IMR-90 (cell line): ENCODE measurements around the gene TEX47. TPM values are rescaled to one million over a fixed set of nuclear protein-coding genes. Genes with fewer than 3 reads are reported as not detected.

Experiments
- ATAC-seq: fragments of 200-7000 bp; cut with Tn5 transposase; 2 replicates; pipeline ENCODE4 v1.9.1; 2020; ENCODE audit warnings: low read depth, mild to moderate bottlenecking, moderate library complexity
- BruUV-seq: library from RNA; stranded (reverse); fragments of 400-500 nt; replicated peaks from 2 replicates; lab custom pipeline; 2021; lab: Mats Ljungman, UMichigan
- CTCF ChIA-PET: fragments of 300-600 bp; formaldehyde crosslinking; extraction: SDS; loops from one replicate; lab custom pipeline; 2021; ENCODE audit warnings: antibody characterized with exemption; lab: Yijun Ruan, JAX
- POLR2A ChIA-PET: fragments of 300-600 bp; sonication (Branson Sonifier 250); formaldehyde crosslinking; loops from one replicate; lab custom pipeline; 2022; ENCODE audit warnings: antibody characterized with exemption; ENCODE audit not compliant: unreplicated experiment; lab: Charles Lee
- DNase-seq: peaks from one replicate; pipeline ENCODE4 v3.0.0; 2013
- H2AFZ ChIP-seq: replicated peaks from 2 replicates; pipeline ENCODE3; 2013; ENCODE audit warnings: low read length, mild to moderate bottlenecking; ENCODE audit not compliant: poor library complexity
- H2AK5ac ChIP-seq: 2 replicates; pipeline ENCODE4 v1.6.1; 2013; ENCODE audit warnings: low read depth, low read length, inconsistent platforms
- H2AK9ac ChIP-seq: replicated peaks from 2 replicates; pipeline ENCODE3; 2013; ENCODE audit warnings: mild to moderate bottlenecking, low read depth, low read length, moderate library complexity; ENCODE audit not compliant: poor library complexity
- H2BK120ac ChIP-seq: 2 replicates; pipeline ENCODE4 v1.6.1; 2013; ENCODE audit warnings: low read depth, low read length, inconsistent platforms
- H2BK15ac ChIP-seq: 3 replicates; pipeline ENCODE4 v1.6.1; 2013; ENCODE audit warnings: low read depth, low read length, inconsistent platforms
- H2BK20ac ChIP-seq: 2 replicates; pipeline ENCODE4 v1.6.1; 2013; ENCODE audit warnings: low read depth, mild to moderate bottlenecking, inconsistent platforms, low read length, moderate library complexity
- H2BK5ac ChIP-seq: 2 replicates; pipeline ENCODE4 v1.6.1; 2013; ENCODE audit warnings: mild to moderate bottlenecking, low read depth, low read length, inconsistent platforms; ENCODE audit not compliant: poor library complexity, severe bottlenecking
- H3K14ac ChIP-seq: replicated peaks from 2 replicates; pipeline ENCODE4 v1.6.1; 2013; ENCODE audit warnings: low read depth, low read length, inconsistent platforms
- H3K18ac ChIP-seq: 2 replicates; pipeline ENCODE4 v1.6.1; 2013; ENCODE audit warnings: low read depth, low read length, control low read depth
- H3K23ac ChIP-seq: 2 replicates; pipeline ENCODE4 v1.6.1; 2013; ENCODE audit warnings: low read depth, low read length, inconsistent platforms
- H3K27ac ChIP-seq: 2 replicates; pipeline ENCODE4 v1.5.1; 2013; ENCODE audit warnings: mild to moderate bottlenecking, control low read depth, low read length; ENCODE audit not compliant: insufficient read depth
- H3K27me3 ChIP-seq: 2 replicates; pipeline ENCODE4 v1.6.1; 2013; ENCODE audit warnings: low read length; ENCODE audit not compliant: control insufficient read depth, insufficient read depth
- H3K36me3 ChIP-seq: 2 replicates; pipeline ENCODE4 v1.6.1; 2013; ENCODE audit warnings: low read length, mixed read lengths; ENCODE audit not compliant: control insufficient read depth, insufficient read depth
- H3K4ac ChIP-seq: 2 replicates; pipeline ENCODE4 v1.6.1; 2013; ENCODE audit warnings: low read depth, low read length, inconsistent platforms
- H3K4me1 ChIP-seq: 2 replicates; pipeline ENCODE4 v1.6.1; 2013; ENCODE audit warnings: low read length, mixed read lengths; ENCODE audit not compliant: control insufficient read depth, insufficient read depth
- H3K4me2 ChIP-seq: 2 replicates; pipeline ENCODE4 v1.6.1; 2013; ENCODE audit warnings: low read depth, mild to moderate bottlenecking, control low read depth, low read length, moderate library complexity
- H3K4me3 ChIP-seq: 2 replicates; pipeline ENCODE4 v1.5.1; 2013; ENCODE audit warnings: low read depth, mild to moderate bottlenecking, control low read depth, low read length, moderate library complexity; ENCODE audit not compliant: insufficient read depth
- H3K56ac ChIP-seq: 2 replicates; pipeline ENCODE4 v1.6.1; 2013; ENCODE audit warnings: low read length, inconsistent platforms; ENCODE audit not compliant: insufficient read depth; ENCODE audit errors: extremely low read depth
- H3K79me1 ChIP-seq, 2 experiments: 2 replicates each; pipeline ENCODE4 v1.6.1; 2013; ENCODE audit warnings: low read length in 2 of 2, inconsistent platforms in 1 of 2, low read depth in 1 of 2
- H3K9ac ChIP-seq: 2 replicates; pipeline ENCODE4 v1.6.1; 2013; ENCODE audit warnings: low read depth, low read length, control low read depth
- H3K9me1 ChIP-seq: 2 replicates; pipeline ENCODE4 v1.6.1; 2013; ENCODE audit warnings: low read length, inconsistent platforms; ENCODE audit not compliant: insufficient read depth
- H3K9me3 ChIP-seq: 2 replicates; pipeline ENCODE4 v1.6.1; 2013; ENCODE audit warnings: low read length; ENCODE audit not compliant: control insufficient read depth, insufficient read depth
- H4K20me1 ChIP-seq: 2 replicates; pipeline ENCODE4 v1.6.1; 2013; ENCODE audit warnings: low read length, inconsistent platforms; ENCODE audit not compliant: insufficient read depth
- H4K5ac ChIP-seq: 2 replicates; pipeline ENCODE4 v1.6.1; 2013; ENCODE audit warnings: mild to moderate bottlenecking, low read depth, low read length, control low read depth
- H4K8ac ChIP-seq, 2 experiments: 2 replicates each; pipeline ENCODE4 v1.6.1; 2013; ENCODE audit warnings: low read depth in 2 of 2, low read length in 2 of 2, control low read depth in 1 of 2, inconsistent platforms in 1 of 2
- H4K91ac ChIP-seq: 2 replicates; pipeline ENCODE4 v1.6.1; 2013; ENCODE audit warnings: low read depth, low read length, inconsistent platforms; ENCODE audit not compliant: insufficient read depth
- BHLHE40 ChIP-seq: fragments of 150-350 bp; IDR thresholded peaks from 2 replicates; pipeline ENCODE4 v1.6.1; 2016; ENCODE audit warnings: mild to moderate bottlenecking, low read depth, low read length
- CHD1 ChIP-seq: IDR thresholded peaks from 2 replicates; pipeline ENCODE4 v1.6.1; 2012; ENCODE audit warnings: low read depth, low read length, improper control_type of control experiment
- ELK1 ChIP-seq: fragments of 150-350 bp; IDR thresholded peaks from 2 replicates; pipeline ENCODE4 v1.6.1; 2016; ENCODE audit warnings: low read depth, mild to moderate bottlenecking, low read length, moderate library complexity, borderline replicate concordance
- MAFK ChIP-seq: IDR thresholded peaks from 2 replicates; pipeline ENCODE4 v1.6.1; 2012; ENCODE audit warnings: low read depth, low read length, improper control_type of control experiment
- MAZ ChIP-seq: IDR thresholded peaks from 2 replicates; pipeline ENCODE4 v1.6.1; 2012; ENCODE audit warnings: low read depth, mild to moderate bottlenecking, low read length, improper control_type of control experiment, moderate library complexity, borderline replicate concordance
- NFE2L2 ChIP-seq: fragments of 150-350 bp; IDR thresholded peaks from 2 replicates; pipeline ENCODE4 v1.6.1; 2016; ENCODE audit warnings: low read depth, mild to moderate bottlenecking, low read length
- POLR2A ChIP-seq: IDR thresholded peaks from 2 replicates; pipeline ENCODE4 v1.6.1; 2012; ENCODE audit warnings: mild to moderate bottlenecking, low read depth, low read length
- RAD21 ChIP-seq: IDR thresholded peaks from 2 replicates; pipeline ENCODE4 v1.6.1; 2012; ENCODE audit warnings: low read length, improper control_type of control experiment
- RFX5 ChIP-seq: IDR thresholded peaks from 2 replicates; pipeline ENCODE4 v1.8.0; 2012; ENCODE audit warnings: low read depth, mild to moderate bottlenecking, low read length, moderate library complexity
- USF2 ChIP-seq: fragments of 150-350 bp; IDR thresholded peaks from 2 replicates; pipeline ENCODE4 v1.6.1; 2017; ENCODE audit warnings: mild to moderate bottlenecking, antibody characterized with exemption, low read length, low read depth
- WGBS, 2 experiments: methylation state at CpG; one replicate each; pipeline versions ENCODE4 v1.1.5 to v1.1.7; 2013; ENCODE audit warnings: missing lambda C conversion rate in 2 of 2; ENCODE audit not compliant: insufficient read length in 1 of 2; ENCODE audit errors: extremely low coverage in 2 of 2; 5-methylcytosine and 5-hydroxymethylcytosine counted together
- dilution Hi-C: fragments of 300-500 bp; cut with HindIII; formaldehyde crosslinking; loops from one replicate; pipeline ENCODE4 v1.14.3; 2018; ENCODE audit warnings: low sequenced_read_pairs; ENCODE audit not compliant: unreplicated experiment
- in situ Hi-C: fragments of 300-500 bp; cut with MboI; formaldehyde crosslinking; loops from 3 replicates; pipeline ENCODE4 v1.14.3; 2019; ENCODE audit warnings: low sequenced_read_pairs, inconsistent platforms, mixed read lengths
- intact Hi-C: fragments of 100-400 bp; cut with micrococcal nuclease; formaldehyde crosslinking; loops from 2 replicates; pipeline ENCODE4 v1.10.0; 2022
- polyA plus RNA-seq, 3 experiments: library from polyadenylated mRNA; depleted of rRNA; stranded (reverse); fragments of >200 nt; gene quantifications; 2 replicates each; pipeline ENCODE4 v1.2.3, GENCODE V29; 2012; ENCODE audit warnings: low replicate concordance in 1 of 3
- total RNA-seq: library from RNA; depleted of rRNA; stranded (reverse); fragments of >200 nt; gene quantifications from 2 replicates; pipeline ENCODE4 v1.2.3, GENCODE V29; 2012

Gene TEX47
- total and polyA plus RNA-seq, 2 of the 4 experiments (the other 2 are of a cell fraction): not detected

GRCh38 chr7:88759230-88760135 lies 36.1 kb downstream of the TEX47 start, which contains the start of gene ZNF804B (continued):
- TF ChIP-seq BHLHE40: no peak

- no peak overlapping the region for H2AFZ ChIP-seq
Observed at GRCh38 chr7:88758381-88759229, 36.9 kb downstream of the TEX47 start.

More at GRCh38 chr7:88758381-88759229, 36.9 kb downstream of the TEX47 start:
- 0% methylated on average over 4 of the region's 33 CpGs; no CpG with 5 or more reads in 1 of the 2 experiments for WGBS, 2 experiments
- in situ Hi-C loops: no loop called here
- no peak overlapping the region for H3K14ac ChIP-seq
- H2AK9ac ChIP-seq: peak overlapping the region; percentile 24
- H3K79me1 ChIP-seq: no peaks in the 10 kb centered on the region
- dilution Hi-C loops: no loop called here
- H4K20me1 ChIP-seq: no peaks in the 10 kb centered on the region
- no peak overlapping the region for H4K5ac ChIP-seq
- ChIA-PET POLR2A (no interaction called here), CTCF (no interaction called here)
- no peak overlapping the region for H3K18ac ChIP-seq
- H3K4me1 ChIP-seq: no peaks in the 10 kb centered on the region
- H3K9me3 ChIP-seq: no peaks in the 10 kb centered on the region
- H2BK20ac ChIP-seq: no peak overlapping the region
- BruUV-seq: no TSS peak
- no peak overlapping the region for H3K9ac ChIP-seq
- no peak overlapping the region for H3K4me2 ChIP-seq
- H2AK5ac ChIP-seq: no peak overlapping the region
- H3K27me3 ChIP-seq: no peaks in the 10 kb centered on the region; the same call in 1 of the 2 replicates
- H3K36me3 ChIP-seq: no peaks in the 10 kb centered on the region
- intact Hi-C loops: no loop called here
- no peak overlapping the region for H3K56ac ChIP-seq
- H2BK15ac ChIP-seq: no peak overlapping the region
- H2BK120ac ChIP-seq: no peak overlapping the region
- no peak overlapping the region for H3K4ac ChIP-seq
- TF ChIP-seq RAD21 (no peak), MAZ (no peak), CHD1 (no peak), POLR2A (no peak), MAFK (no peak), NFE2L2 (no peak), ELK1 (no peak), USF2 (no peak), RFX5 (no peak)
- H3K4me3 ChIP-seq: no peak overlapping the region
- no peaks in the 10 kb centered on the region for H3K9me1 ChIP-seq
- H4K8ac ChIP-seq: no peak overlapping the region
- no peak overlapping the region for H3K27ac ChIP-seq
- no peak for ATAC-seq
- H2BK5ac ChIP-seq: no peak overlapping the region
- H4K91ac ChIP-seq: no peak overlapping the region
- no peak for DNase-seq
- no peak overlapping the region for H3K23ac ChIP-seq
